CD4-positive, alpha-beta T cell treated with Interleukin-6 at 100 ng/mL for 8 hours (primary cell): ENCODE measurements around the gene CTDSPL.

ENCODE experiments used
- DNase-seq: peaks from one replicate; pipeline ENCODE4 v3.0.0-alpha.2; 2020; ENCODE audit warnings: mixed read lengths, low spot score

CTDSPL gene

DNA sequence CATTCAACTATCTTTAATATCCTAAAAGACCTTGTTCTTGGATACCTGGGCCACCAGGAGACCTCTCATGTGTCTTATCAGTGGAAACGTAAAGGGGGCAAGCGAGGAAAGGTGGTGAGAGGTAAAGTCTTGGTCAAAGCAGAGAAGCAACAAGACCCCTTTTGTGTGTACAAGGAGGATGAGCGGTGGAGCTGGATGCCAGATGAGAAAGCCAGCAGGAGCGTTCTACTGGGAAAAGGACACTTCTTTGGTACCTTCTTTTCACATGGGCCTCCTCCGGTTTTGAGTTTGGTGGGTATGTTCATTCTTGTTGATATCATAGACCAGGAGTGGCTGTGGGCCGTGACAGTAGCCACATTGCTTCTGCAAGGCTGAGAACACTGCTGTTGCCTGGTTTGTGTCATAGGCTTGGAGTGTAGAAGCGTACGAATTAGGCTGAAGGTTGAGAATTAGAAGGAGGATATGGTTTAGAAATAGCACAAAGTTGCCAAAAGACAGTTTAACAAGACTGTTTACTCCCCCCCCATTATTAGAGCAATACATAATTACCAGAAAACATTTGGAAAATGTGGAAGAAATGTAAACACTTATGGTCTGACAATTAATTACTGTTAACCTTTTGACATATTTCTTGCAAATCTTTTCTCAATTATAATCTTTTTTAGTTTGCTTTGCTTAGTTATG lies 82.1 kb downstream of the CTDSPL start:
- DNase-seq = no peak

DNA sequence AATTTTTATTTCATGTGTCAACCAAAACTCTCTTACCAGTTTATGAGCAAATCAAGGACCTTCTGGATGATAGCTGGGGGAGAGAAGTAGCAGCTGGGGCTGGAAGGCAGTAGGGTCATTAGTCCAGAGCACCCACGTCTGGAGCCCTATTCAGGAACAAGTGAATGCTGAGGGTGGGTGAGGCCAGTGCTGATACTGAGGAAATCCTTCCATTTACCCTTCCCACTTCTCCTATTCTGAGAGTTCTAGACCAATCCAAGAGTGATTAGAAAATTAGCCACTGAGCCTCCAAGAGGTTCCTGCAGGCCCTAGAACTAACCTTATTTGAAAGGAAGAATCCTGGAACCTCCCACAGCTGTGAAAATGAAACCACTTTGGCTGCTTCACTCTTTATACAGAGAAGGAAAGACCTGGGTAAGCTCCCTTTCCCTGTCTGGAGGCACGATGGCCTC lies 82.7 kb downstream of the CTDSPL start:
- DNase-seq = no peak

DNA sequence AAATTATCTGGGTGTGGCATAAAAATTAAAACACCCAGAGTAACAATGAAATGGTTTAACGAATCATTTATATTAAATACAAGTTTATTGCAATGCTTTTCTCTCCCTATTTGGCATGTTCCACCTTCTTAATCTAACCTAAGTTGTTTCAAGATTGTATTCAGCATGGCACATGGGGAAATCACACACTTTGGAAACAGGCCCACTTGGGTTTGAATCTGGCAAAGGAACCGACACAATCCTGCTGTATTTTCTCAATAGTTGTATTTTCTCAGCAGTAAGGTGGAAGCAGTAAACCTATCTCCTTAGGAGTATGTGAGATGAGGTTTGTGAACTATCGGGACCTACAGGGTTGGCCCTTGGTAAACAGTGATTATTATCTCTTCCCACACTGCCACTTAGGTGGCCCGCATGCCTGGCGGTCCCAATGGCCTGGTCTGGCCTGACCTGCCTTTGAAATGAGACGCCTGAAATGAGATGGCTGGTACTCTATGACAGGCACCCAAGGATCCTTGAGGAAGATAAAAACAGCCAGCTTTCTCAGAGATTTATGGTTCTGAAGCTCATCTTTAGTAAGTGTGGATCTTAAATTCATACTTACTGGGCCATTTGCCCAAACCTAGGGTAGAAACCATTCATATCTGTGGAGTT lies 83.6 kb downstream of the CTDSPL start:
- no peak for DNase-seq

DNA sequence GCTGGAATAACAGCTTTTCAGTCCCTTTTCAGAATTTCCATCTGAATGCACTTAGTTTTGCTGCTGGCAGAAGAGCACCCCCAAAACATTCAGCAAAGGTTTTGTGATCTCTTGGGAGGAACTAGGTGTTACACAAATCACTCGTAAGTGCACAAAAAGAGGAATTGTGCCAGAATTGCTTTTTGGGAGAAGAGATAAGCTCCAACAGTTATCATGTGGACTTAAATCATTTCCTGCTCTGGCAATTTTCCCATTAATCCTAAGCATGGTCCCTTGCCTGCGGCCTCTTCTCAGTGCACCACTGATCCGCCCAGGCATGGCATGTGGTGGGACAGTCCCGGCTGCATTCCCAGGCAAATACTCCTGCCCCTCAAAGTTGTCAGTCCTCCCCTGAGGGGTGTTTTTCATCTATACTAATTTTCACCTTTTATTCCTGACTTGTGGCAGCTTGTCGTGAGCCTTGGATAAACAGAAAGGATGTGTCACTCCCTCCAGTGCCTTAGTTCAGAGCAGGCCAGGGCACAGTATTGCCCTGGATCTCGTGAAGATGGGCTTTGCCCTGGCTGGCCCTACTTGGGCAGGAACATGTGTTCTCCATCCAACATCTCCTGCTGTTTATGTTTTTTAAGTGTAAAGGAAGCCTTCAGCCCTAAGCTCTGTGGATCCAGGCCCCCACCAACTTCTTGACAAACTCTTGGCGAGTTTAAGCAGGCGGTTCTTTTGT lies 84.3 kb downstream of the CTDSPL start:
- no peak for DNase-seq

DNA sequence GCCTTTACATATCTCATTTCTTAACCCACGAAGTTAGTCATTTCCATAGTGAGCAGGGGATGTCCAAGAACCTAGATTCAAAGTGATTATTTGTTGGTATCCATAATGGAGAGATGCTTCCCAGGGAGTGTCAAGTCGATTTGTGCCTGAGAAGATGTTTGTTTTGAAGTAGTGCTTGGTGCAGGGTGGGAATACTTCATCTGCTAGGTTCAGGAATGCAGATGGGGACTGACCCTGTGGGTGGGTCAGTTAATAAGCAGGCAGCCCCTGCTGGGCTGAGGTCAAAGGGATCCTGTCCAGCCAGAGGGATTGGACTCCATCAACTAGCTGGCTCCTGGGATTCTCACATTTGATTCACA lies 84.8 kb downstream of the CTDSPL start:
- DNase-seq = no peak

DNA sequence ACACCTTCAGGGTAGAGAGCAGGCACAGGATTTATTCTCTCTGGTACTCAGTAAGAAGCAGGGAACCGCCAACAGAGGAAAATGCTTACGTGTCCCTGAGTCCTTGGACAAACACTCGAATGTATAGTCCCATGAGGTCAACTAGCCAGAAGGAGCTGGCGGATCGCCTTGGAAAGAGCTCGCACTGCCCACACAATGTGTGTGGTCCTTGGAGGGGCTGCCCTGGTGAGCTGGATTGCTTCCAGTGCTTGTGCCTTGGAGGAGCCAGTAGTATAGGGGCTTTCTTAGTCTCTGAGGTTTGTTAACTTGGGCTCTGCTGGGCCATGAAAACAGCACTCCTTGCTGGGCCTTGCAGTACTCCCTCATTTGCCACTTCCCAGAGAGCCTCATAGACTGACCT lies 88.2 kb downstream of the CTDSPL start:
- DNase-seq = no peak

DNA sequence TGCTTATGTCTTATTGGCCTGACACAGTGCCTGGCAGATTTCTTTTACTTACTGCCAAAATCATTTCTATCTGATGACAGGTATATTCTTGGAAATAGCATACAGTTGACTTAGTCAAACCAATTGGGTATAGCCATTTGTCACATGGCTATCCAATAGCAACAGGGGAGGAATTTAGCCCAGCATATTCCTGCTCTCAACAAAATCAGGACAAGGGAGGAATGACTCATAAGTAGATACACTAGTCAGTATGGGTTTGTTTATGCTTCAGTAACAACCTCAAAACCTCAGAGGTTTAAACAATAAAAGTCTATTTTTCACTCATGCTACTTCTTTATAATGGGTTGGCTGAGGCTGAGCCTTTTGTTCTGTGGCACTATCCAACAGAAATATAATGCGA lies 90.9 kb downstream of the CTDSPL start:
- DNase-seq = no peak

DNA sequence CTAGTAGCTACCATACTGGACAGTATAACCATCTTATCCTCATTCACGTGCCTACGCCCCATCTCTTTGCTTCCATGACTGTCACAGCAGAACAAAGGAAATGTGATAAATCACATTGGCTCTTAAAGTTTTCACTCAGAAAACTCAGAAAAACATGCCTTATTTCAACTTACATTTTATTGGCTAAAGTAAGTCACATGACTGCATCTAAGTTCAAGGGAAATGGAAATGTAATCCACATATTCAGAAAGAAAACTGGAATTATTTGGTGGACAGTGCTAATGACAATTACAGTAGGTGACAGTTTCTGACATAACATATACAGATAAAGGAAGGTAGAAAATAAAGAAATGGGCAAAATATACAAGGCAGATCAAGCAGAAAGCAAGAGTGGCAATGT lies 91.5 kb downstream of the CTDSPL start:
- DNase-seq = no peak

DNA sequence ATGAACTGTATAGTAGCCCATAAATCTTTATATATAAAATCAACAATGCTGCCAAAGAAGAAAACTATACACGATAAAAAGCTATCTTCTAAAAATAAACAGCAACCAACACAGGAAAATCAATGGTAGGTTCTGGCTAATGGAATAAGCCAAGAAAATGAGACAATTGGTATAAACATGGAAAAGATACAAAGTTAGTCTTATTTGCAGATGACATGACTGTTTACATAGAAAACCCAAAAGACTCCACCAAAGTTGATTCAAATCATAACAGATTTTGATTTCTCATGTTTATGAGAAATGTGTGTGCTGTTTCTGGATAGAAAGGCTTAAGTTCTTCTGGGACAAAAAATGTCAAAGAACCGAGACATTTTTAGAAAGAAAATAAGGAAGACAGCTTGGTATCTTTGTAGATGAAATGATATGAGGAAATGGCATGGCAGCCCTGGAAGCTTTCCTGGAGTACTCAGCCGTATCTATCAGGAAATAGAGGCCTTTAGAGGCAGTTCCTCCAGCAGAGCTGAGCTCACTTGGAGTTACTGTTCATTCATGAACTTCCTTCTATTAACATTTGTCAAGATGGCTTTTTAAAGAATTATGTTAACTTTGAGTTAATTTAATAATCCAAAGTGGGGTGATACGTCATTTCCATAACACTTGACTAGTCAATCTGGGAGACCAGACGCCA lies 92.2 kb downstream of the CTDSPL start:
- DNase-seq = no peak

DNA sequence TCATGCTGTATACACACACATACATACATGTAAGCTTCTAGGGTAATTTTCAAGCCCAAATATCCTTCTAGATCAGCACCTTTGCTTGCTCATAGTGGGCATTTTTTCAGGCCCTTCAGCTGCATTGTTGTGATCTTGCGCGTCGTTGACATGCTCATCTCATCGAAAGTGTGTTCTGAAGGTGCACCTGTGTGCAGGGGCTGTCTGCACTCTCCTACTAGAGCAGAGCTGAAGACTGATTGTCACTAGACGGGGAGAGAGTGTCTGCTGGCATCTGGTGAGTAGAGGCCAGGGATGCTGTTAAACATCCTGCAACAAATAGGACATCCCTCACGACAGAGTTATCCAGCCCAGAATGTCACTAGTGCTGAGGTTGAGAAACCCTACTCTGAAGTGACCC lies 93.2 kb downstream of the CTDSPL start:
- no peak for DNase-seq

DNA sequence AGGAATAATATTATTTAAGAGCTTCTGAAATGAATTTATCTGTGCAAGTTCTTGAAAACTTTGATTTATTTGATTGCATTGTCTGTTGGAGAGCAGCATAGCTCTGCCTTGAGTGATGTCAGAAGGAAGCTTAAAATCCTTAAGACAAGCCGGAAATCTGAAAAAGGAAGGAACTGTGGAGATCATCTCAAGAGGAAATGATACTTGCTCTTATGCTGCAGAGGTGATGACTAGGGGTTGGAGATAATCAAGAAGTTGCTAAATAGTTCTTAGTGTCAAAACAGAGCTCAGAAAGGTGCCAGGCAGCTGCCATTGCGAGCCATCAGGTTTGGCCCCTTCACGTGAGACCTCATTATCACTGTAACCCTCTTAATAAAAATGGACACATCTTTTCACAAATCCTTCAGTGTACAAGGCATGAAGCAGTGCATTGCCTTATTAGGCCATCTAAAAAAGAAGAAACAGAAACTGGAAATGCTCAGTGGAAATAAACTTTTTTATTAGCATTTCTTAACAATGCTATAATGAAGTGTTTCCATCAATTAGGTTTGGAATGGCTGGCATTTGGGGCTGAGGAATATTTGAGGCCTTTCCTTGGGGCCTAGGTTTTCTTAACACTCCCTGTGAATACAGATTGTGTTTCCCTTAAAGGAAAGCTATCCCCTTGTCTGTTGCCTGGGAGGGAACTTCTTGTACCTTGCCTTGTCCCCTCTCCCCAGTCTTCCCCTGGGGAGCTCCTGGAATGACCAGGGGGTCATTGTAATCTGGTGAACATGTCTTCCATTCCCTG lies 94.4 kb downstream of the CTDSPL start:
- DNase-seq = no peak

DNA sequence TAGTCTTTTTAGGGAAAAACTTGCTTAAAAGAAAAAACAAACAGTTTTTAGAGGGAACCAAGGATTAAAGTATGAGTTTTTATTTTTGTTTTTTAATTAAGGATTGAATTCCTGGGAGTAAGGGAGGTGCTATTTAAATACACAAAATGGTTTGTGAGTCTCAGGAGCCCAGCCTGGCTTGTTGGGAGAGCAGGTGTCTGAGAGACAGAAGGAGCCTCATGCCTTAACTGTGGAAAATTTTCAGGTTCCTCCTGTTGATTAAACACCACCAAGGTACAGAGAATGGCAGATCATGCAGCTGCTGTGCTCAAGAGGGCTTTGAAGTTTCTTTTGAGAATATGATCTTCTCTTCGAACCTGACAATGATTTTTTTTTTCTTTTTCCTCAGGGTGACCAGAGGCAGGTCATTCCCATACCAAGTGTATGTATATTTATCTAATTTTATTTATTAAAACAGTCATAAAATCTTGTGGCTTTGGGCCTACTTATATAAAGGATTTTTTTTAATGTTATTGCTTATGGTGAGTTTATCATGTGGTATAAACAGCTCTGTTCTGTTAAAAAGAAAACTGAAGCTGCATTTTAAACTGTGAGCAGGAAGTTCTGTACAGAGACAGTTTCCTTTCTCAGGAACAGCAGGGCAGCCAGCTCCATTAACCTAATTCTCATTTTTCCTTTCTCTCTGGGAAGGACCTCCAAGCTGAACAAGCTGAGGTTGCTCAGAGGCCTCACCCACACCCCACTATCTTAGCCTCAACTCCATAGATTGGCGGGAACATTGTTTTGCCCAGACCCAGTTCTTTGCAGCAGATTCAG lies 95.3 kb downstream of the CTDSPL start:
- DNase-seq = no peak

DNA sequence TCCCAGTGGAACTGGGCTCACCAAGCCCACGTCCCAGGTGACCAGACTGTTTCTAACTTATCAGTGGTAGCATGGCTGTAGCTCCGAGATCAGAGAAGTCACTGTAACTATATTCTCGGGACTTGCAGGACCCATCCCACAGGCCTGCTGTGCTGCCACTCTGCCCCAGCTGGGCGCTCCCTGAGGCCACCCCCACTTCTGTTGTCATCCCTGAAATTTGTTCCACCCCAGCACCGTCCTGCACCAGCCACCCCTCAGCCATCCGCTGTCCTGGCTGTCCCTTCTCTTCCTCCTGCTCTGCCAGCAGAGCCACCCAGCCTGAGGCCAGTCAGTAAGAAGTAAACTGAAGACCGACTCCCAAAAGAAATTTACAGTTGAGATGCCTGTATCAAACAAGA lies 95.9 kb downstream of the CTDSPL start:
- DNase-seq = no peak

DNA sequence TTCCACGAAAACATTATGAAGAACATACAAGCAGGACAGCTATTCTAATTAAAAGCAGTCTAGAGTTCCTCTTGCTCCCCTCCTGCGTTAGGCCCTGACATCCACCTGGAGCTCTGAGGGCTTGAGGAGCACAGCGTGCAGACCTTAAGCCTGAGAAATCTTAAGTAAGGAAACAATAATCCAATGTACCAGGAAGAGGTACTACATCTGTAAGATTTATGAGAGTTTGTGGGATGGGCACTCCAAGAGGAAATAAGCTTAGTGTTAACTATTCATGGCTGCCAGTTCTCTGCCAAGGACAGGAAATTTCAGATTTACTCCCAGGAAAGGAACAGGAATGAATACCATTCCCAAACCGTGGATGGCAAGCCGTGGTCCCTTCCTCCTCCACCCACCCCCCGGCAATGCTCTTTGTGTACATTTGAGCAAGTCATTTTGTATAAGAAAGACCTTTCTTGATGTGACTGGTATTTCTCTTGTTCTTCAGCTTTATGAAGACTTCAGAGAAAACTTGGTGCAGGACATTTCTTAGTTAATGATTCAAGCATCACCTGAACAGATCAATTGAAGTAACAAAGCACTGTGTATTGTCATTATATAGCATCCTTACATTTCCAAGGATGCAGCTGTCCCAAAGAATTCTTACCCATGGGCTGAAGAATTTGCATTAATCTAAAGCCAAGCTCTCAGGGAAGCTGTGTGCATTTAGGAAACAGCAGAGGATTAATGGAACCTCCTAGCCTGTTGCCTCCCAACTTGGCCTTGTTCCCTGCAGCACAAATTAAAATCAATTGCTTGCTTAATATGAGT lies 100.1 kb downstream of the CTDSPL start:
- no peak for DNase-seq

DNA sequence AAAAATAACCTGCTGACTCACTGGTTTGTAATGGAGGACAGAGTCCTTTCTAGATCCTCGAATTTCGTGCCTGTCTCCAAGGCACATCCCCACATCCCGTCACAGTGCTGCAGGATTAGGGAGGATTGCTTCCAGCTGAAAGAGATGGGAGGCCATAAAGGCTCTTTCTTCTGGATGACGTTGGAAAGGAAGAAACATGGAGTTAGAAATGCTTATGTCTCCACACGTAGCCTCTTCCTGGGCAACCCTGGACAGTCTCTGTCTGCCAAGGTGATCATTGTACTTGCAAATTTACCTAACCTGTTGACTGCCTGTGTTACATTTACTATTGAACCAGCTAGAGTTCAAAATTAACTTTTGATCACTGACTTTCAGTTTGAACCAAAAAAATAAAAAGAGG lies 101.3 kb downstream of the CTDSPL start:
- DNase-seq = no peak

DNA sequence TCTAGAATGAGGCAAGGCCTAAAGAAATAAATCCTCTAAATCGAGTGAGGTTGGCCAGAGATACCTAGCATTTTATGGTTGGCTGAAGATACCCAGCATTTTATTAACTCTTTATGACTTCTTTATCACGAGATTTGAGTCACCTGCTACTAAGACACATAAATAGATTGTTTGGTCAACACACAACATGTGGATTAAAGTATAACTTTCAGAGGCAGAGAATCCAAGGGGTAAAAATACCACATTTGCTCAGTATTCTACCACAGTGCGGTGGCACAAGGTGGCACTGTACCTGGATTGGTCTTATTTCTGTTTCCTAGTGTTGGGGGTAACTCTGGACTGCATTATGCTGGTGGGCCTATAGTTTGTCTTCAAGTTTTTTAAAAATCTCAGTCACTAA lies 102.0 kb downstream of the CTDSPL start:
- no peak for DNase-seq

DNA sequence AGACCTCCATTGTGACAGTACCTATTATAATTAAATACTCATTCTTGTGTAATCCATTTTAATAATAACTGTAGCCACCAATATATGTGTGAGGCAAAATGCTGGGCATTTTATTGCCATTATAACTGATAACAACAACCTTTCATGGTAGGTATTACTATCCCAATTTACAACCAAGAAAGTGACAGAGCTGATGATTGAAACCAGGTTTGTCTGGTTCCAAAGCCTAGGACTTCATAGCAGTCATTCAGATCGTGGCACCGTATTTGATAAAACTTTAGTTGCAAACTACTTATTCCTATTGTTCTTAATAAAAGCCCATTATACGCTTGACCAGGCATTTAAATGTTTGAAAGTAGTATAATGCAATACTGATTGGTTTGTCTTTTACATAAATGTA lies 102.5 kb downstream of the CTDSPL start:
- DNase-seq = no peak

DNA sequence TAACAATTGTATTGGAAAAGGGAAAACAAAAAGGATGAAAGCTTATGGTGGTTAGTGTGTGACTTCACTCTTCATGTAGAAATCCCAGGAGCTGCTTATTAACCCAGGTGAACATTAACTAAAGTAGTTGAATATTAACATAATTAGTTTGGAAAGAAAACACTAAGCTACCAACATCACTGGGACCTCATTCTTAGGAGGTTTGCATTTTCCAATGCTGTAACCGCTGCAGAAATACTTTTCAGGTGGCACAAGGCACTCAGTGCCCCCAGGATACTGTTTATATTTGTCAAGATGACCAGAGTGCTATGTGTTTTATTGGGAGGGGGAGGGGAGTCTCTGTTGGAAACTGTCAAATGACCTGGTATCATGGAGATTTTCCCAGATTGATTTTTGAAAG lies 103.0 kb downstream of the CTDSPL start:
- no peak for DNase-seq

DNA sequence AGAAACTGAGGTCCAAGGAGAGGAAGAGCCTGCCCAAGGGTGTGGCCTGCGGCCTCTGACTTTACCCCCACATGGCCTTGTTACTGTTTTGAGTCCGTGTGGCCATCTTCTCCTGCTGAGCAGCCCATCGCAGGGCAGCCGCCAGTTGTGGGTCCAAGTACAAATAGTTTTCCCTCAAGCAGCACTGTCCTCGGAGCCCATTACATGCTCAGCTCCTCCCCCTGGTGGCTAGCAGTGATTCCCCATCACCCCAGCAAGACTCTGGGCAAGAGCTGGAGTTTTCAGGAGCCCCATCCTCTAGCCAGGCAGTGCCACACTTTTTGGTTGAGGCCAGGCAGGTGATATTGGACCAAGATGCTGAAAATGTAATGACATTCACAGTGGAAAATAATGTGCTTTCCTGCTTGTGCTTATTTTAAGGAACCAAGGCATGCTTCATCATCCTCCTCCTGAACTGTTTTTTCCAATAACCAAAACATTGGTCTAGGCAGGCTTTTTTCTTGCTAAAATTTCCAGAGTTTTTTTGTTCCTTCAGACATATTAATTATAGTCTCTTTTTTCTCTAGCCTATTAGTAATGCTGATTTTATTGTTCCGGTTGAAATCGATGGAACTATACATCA lies 105.7 kb downstream of the CTDSPL start:
- DNase-seq = peak; percentile 51

DNA sequence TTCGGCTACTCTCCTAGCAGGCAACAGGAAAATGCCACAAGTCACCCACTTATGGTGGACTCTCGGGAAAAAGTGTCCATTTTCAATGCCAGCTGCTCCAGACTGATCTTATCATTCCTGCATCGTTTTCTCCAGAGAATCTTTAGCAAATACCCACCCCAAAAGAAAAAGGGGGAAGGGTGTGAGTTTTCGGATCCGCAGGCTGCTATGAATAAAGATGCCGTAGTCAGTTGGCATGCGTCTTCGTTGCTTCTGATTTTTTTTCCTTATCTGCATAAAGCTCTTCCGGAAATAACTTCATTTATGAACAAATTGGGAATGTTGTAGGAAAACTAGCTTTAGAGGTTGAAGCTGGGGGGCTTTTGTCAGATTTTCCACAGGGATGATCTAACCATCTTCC lies 106.5 kb downstream of the CTDSPL start:
- DNase-seq = no peak
